Spleen (tissue), 7 donors: ENCODE measurements around the gene JTB.

Experiments
- POLR2A ChIP-seq, 3 donors: fragments of 450-650 bp; IDR thresholded peaks; one replicate each; pipeline ENCODE4 v1.5.1; 2017; ENCODE audit warnings: antibody characterized with exemption in 3 of 3, mild to moderate bottlenecking in 1 of 3
- POLR2AphosphoS5 ChIP-seq, 3 donors: sonication (generic); formaldehyde crosslinking; IDR thresholded peaks; one replicate each; pipeline ENCODE4 v1.5.1; 2017; ENCODE audit warnings: antibody characterized with exemption in 3 of 3
- TF ChIP-seq, protein P1 (sequence below), 11 experiments: fragments of 200-600 bp in 7 of 11; fragments of 450-650 bp in 4 of 11; sonication (generic) in 4 of 11; IDR thresholded peaks in 8 of 11; conservative IDR thresholded peaks in 3 of 11; 1 replicate in 7 of 11; 2 replicates in 4 of 11; pipeline versions ENCODE4 v1.4.0 to v1.8.0; 2016 to 2021; ENCODE audit warnings: antibody characterized with exemption in 11 of 11, inconsistent platforms in 4 of 11, mild to moderate bottlenecking in 1 of 11
- donor health status: DM: no; HTN: no; CAD: no; lungs with moderate emphysema.
- donor health status: DM: no; HTN: no; CAD: no.
- donor health status: DM: no; HTN: no; CAD: no.

DNA sequence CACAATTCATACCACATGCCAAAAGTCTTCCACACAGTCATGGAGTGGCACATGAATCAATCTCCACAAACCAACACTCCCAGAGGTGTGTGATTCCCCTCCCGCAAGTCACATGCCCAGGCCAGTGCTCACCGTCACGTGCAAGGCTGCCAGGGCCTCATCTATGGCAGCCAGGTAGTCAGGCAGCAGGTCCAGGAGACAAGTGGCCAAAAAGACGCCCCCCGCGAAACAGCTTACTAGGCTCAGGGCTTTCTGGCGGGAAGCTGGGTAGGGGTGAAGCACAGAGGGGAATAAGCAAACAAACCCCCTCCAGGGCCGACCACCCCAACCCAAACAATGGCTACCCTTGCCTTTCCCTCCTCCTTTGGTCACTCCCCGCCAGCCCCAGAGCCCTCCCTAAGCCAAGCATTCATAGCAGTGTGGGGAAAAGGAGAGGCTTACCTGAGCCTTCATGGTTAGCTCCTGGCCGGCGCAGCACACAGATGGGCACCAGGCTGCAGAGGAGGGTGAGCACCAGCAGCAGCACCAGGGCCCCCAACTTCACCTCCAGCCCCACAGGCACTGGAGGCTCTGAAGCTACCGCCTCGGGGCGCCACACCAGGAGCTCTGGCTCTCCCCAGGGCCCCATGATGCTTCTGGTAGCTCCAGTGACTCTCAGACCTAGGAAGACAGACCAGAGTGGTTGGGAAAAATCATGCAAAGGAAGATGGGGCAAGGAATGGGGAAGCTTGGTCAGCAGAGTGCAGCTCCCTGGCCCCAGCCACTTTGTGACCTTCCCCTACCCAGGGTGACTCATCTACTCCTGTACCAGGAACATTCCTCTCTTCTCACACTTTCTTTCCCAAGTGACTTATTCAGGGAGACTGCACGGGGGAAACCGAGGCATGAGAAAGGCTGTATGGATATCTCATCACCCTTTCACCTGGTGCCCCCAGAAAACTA lies 15.1 kb downstream of the JTB start:
- TF ChIP-seq, protein P1, sequence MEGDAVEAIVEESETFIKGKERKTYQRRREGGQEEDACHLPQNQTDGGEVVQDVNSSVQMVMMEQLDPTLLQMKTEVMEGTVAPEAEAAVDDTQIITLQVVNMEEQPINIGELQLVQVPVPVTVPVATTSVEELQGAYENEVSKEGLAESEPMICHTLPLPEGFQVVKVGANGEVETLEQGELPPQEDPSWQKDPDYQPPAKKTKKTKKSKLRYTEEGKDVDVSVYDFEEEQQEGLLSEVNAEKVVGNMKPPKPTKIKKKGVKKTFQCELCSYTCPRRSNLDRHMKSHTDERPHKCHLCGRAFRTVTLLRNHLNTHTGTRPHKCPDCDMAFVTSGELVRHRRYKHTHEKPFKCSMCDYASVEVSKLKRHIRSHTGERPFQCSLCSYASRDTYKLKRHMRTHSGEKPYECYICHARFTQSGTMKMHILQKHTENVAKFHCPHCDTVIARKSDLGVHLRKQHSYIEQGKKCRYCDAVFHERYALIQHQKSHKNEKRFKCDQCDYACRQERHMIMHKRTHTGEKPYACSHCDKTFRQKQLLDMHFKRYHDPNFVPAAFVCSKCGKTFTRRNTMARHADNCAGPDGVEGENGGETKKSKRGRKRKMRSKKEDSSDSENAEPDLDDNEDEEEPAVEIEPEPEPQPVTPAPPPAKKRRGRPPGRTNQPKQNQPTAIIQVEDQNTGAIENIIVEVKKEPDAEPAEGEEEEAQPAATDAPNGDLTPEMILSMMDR (IDR thresholded peaks at IDR 0.05 in 8 of 11, conservative IDR thresholded peaks at IDR 0.05 in 3 of 11) = no peak
- TF ChIP-seq POLR2A (IDR thresholded peaks at IDR 0.05) (no peak), POLR2AphosphoS5 (IDR thresholded peaks at IDR 0.05) (no peak)
